HG02970 (cell line): ENCODE data around the gene SLC16A3.
"Not testable (repeated sequence)": the region's sequence is repeated elsewhere in the genome, so short reads cannot be mapped to it uniquely, and the experiment has no call there.

Source experiments
- ATAC-seq: cut with Tn5 transposase; IDR thresholded peaks from one replicate; pipeline ENCODE4 v1.9.1; 2021; ENCODE audit warnings: mild to moderate bottlenecking, moderate library complexity, moderate number of reproducible peaks; ENCODE audit not compliant: unreplicated experiment, low FRiP score

The SLC16A3 gene

DNA sequence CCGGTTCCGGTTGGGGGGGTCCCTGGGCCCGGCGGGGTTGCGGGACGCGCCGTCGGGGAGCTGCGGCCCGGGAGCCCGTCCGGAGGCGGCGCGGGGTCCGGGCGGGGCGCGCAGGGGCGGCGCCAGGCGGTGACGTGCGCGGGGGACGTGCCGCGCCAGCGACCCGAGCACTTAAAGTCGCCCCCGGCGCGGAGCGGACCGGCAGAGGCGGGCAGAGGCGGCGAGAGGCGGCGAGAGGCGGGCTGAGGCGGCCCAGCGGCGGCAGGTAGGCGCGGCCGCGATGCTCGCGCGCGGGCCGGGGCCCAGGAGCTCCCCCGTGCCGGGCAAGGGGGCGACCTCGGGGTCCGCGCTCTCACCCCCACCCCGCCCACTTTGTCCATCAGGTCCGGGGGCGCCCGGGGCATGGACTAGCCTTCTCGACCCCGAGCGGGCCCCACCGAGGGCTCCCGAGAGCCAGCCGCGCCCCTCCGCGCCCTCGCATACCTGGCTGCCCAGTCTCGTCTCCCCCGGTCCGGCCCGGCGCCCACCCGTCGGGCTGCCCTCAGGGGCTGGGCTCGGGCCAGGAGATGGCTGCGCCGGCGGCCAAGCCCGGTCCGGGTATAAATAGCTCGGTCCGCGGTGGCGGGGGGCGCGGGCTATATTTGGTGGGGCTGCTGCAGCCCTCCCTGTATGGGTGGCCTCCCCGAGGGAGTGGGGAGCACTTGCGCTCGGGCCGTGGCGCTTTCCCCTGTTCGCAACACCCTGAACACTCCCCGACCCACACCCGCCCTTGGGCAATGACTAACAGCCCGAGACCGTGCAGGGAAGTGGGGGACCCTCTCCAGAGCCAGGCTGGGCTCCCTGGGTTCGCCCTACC lies at the start of gene SLC16A3:
Gene SLC16A3, plus strand, starts transcription at position 201 of the 856 bp plus-strand sequence. CDS start 6,967 bp downstream, outside the sequence.
- peak; percentile 45 for ATAC-seq

DNA sequence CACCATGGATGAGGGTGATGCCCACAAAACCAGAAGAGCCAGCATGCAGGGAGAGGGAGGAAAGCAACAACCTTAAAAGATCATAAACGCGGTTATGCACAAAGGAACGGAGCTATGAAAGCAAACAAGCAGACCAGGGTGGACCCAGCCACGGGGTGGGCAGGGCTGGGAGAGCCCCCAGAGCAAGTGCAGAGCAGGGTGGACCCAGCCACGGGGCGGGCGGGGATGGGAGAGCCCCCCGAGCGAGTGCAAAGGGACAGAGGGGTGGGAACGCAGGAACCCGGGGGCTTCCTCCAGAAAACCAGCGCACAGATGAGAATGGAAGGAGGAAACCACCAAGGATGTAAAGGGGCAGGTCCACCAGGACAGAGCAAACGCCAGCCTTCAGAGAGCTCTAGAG lies 49.4 kb upstream of the SLC16A3 start:
- no peak for ATAC-seq

DNA sequence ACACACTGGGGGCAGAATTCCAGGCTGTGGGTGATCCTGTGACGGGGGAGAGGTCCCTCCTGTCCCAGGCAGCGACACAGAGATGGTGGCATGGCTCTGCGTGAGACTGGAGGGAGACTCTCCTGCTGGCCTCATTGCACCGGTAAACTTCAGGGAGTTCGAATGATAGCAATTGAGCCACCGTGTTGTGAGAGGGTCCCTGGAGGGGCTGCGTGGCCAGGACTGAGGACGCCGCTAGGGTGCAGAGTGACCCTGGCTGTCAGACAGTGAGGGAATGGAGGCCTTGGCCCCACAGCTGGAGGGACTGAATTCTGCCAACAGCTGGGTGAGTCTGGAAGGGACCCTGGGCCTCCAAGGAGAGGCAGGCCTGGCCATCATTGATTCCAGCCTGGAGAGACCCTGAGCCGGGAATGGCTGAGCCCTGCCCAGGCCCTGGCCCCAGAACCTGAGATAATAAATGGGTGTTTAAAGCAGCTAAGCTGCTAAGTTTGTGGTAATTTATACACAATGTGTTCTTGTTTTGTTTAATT lies 48.8 kb upstream of the SLC16A3 start:
- ATAC-seq, result no peak

DNA sequence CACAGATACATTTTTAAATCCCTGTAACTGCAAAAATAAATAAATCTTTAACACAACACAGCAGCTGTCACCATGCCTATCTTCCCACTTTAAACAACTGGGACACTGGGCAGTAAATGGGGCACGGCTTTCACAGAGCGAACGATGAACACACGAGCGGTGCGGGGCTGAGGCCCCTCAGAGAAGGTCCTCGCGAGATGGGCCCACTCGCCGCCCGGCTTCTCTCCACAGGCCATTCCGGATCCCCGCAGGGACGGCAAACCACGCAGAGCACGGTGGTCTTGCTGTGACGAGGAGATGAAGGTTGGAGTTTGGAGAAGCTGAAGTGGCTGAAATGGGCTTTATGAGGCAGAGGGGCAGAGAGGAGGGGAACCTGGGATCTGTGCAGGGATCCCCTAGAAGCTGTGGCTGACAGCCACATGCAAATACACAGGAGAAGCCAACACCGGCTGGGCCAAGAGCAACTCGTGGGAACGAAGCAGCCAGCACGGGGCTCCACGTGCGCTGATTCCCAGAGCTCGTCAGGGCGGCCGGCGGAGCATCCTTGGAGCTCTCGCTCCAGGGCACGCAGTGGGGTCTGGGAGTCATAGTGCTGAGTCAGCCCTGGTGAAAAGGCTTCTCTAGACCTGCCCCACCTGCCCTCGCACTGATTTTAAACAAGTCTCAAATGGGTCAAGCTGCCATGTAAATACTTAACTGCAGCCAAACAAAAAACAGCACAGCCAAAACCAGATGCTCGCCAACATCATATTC lies 47.9 kb upstream of the SLC16A3 start:
- no peak for ATAC-seq

DNA sequence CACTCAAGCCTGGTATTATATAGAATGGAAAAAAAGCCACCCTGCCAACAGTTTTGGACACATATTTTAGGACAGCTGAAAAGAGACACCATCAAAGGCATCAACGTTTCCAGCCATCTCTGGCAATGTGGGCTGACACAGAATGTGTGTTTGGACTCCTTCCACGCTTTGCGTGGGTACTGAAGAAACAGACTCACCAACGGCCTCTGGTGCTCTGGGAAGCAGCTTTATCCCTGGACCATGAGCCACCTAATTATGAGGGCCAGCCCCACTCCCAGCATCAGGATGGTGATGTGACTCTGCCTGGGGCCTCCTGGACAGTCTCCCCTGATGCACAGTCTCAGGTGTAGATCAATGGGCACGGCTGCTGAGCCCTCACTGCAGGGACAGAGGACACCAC lies 44.1 kb upstream of the SLC16A3 start:
- no peak for ATAC-seq

DNA sequence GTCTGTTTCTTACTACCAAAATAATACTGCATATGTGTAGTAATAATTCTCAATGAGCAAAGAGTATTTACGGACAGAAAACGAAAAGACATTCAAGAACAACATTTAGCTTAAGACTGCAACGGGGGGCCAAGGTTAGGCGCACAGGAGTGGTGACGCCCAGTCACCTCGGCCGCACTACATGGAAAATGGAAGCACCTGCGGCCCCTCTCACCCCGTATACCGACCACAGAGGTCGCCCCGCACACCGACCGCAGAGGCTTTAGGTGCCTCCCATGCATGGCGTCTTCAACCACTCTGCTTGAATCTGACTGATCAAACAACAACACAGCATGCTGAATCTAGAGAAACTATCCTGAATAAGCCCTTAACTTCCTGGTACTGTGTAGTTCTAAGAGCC lies 42.6 kb upstream of the SLC16A3 start:
- no peak for ATAC-seq

DNA sequence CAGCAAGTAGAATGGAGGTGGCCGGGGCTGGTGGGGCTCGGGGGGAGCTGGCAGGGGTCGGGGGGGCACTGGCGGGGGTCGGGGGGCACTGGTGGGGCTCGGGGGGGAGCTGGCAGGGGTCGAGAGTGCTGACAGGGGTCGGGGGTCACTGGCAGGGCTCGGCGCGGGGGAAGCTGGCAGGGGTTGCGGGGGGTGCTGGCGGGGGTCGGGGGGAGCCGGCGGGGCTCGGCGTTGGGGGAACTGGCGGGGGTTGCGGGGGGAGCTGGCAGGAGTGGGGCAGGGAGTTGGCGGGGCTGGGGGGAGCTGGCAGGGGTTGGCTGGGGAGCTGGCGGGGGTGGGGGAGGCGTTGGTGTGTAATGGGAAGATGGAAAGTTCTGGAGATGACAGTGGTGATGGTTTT lies 41.3 kb upstream of the SLC16A3 start:
- no peak for ATAC-seq

DNA sequence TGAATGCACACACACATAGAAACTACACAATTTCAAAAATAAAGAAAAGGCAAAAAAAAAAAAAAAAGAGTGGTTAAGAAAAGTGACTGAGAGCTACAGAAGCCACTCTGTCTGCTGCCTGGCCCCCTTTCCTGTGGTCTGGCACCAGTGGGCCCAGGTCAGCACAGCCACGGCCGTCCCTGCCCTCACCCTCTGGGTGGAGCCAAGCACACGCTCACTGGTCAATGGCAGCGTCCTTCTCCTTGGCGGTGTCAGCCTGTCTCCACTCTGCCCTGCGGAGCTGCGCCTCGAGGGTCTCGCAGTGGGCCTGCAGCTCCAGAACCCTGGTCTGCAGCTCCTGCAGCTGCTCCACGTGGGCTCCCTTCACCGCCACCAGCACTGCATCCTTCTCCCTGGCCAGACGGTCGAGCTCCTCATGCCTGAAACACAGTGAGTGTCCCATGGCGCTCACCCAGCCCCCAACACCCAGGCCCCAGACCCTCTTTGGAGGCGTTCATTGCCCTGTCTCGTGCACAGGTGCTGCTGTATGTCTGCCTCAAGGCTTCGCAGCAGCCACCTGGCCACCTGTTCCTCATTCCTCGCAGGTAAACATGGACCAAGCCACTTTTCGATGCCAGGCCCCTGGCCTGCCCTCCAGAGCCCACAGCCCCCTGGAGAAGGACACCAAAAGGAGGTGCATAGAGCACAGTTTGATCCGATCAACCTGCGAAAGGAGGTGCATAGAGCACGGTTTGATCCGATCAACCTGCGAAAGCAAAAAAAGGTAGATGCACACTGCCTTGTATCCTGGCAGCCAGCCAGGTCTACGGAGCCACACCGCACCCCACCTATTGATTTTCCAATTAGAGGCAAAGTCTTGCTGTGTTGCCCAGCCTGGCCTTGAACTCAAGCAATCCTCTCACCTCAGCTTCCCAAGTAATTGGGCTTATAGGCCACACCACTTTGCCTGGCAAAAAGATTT lies 40.6 kb upstream of the SLC16A3 start:
- no peak for ATAC-seq

DNA sequence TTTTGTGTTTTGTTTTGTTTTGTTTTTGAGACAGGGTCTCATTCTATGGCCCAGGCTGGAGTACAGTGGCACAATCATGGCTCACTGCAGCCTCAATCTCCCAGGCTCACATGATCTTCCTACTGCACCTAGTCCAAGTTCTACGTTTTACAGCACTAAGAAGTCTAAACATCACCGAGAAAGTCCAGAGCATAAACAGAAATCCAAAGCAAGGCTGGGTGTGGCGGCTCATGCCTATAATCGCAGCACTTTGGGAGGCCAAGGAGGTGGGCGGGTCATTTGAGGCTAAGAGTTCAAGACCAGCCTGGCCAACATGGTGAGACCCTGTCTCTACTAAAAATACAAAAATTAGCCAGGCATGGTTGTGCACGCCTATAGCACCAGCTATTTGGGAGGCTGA lies 35.8 kb upstream of the SLC16A3 start:
- ATAC-seq, result not testable (repeated sequence)

DNA sequence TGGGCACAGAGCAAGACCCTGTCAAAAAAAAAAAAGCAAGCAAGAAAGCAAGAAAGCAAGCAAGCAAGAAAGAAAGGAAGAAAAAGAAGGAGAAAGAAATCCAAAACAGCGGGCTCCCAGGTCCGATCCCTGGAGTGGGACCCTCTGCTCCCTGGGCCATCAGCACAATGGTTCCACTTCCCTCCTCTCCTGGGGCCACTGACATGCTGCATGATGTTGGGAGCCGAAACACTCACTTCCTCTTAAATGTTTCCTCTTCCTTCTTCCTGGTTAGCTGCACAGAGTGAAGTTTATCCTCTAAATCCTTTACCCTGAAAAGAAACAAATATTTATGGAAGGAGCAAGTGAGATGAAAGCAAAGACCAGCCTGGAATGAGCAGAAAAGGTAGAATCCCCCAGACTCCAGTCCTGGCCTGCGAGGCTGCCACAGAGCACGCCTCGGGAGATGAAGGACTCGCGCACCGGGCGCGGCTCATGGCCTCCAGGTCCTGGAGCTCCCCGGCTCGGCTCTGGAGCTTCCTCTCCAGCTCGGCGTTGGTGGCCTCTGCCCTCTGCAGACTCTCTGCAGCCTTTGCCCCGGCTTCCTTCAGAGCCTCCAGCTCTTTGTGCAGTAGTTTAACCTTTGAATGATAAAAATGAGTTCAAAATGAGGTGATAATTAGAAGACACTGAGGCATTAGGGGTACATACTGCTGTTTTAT lies 35.2 kb upstream of the SLC16A3 start:
- no peak for ATAC-seq

DNA sequence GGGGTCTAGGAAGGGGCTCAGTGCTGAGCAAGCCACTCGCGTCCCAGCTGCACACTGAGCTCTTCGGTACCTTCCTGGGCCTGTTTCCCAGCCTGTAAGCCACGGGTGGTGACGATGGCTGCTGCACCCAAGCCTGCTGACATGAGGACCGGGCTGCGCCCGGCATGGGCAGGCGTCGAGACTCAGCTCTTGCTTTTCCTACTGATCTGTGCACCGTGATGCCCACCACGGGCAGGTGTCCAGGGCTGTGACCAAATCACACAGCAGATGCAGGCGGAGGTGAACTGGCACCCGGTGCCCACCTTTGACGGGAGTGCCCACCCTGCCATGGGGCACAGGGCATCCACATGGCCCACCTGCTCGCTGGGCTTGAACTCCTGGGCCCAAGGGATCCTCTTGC lies 34.1 kb upstream of the SLC16A3 start:
- ATAC-seq, result no peak

DNA sequence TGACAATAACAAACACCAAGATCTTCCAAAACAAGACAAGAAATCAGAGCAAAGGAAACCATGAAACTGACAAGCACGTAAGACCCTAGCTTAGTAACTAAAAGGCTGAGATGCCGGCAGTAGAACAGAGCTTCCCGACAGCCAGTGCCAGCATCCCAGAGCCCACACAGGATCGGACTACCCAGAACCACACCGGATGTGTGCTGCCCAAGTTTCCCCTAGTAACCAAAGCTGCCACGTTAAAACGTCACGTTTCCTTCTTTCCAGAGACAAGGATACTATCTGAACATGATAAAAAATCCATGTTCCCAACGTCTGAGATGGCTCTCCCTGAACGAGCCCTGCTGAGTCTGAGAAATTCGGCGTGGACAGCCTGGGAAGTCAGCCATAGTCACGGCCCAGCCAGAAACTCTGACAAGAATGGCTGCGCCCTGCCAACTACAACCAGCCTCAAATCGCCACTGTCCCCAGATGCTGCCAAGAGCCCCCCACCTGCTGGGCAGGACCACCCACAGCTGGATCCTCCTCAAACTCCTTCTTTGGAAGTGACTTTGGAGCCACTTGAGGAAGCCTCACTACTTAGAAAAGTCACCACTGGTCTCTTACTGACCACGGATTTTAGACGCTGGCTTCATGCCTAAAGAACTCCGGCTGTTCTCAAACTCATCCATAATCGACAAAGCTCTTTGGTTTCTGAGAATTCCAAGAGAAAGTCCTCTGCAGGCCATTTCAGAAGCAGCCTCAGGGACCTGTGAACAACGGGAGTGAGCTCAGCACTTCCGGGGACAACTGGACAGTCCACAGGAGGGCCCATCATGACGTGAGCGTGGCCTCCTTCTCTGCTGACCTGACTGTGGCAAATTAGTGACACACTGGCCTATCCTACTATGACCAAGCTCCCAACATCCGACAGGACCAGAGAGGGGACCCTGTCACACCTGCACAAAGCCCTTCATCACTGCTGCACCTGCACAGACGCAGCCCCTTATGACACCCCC lies 32.9 kb upstream of the SLC16A3 start:
- ATAC-seq, result no peak

DNA sequence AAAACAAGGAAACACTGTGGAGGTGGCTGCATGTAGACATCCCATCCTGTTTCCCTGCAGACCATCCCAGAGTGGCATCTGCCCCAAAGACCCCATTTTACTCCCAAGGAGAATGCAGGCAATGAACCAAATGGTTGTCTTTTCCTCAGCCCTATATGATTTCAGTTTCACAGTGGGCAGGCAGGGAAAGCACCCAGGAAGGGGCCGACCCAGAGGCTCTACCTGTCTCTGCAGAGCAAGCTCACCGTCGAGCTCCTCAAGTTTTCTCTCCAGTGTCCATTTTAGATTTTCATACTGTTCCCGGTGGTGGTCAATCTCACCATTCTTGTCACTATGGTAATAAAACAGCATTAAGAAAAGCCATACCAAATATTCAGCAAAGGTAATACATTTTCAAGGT lies 30.8 kb upstream of the SLC16A3 start:
- ATAC-seq, result no peak

DNA sequence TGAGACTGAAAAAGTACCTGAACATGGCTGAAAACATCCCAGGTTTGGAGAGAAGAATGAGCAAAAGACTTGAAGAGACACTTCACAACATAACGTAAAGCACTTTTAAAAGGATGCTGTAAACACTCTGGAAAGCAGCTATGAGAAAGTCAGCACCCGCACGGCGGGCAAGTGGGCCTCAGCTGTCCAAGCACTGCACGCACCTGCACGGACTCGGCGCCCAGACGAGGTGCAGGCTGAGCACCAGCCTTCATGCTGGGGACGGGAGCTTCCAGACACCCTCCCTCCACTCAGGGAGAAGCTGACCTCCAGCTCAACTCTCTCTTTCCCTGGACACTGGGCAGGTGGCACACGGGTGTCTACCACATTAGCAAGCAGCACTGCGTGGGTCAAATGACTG lies 29.3 kb upstream of the SLC16A3 start:
- no peak for ATAC-seq

DNA sequence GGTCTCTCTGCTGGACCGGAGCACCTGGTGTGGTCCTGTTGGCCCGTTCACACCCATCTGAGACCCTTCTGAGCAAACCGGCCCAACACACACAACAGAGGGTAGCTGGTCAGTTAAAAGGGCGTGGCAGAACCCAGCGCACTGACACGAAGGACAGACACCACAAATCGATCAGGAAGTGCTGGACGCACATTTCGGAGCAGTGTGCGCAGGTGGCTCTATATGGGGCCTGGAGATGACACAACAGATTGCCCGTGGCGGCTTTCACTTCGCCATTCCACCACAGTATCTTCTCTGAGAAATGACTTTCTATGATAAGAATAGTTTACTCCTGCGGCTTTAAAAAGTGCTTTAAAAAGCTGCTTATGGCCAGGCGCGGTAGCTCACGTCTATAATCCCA lies 28.7 kb upstream of the SLC16A3 start:
- no peak for ATAC-seq

DNA sequence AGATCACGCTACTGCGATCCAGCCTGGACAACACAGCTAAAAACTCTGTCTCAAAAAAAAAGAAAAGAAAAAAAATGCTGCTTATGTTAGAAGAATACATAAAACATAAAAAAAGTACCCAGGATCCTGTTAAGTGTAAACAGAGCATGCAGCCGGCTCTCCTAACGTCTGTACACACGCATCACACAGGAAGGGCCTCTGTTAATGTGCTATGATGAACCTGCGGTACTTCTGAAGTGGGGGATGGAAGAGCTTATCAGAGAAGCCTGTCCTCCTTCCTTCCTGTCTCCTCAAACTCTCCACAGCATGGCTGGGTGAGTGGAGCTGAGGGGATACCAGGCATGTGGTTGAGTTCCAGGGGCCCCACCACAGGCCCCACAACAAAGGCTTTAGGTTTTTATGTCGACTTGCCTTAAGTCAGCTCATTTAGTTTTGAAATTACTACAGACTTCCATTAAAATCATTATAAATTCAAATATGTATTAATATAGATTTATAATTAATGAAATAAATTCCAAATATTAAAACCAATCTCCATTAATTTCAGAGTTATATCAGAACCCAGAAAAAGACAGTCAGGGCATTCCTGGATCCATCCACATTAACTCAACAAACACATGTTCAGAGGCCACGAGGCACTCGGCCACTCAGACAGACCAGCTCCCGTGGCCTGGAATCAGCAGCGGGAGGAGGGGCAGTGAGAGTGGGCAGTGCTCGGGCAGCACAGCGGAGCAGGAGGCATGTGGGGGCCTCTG lies 27.9 kb upstream of the SLC16A3 start:
- no peak for ATAC-seq

DNA sequence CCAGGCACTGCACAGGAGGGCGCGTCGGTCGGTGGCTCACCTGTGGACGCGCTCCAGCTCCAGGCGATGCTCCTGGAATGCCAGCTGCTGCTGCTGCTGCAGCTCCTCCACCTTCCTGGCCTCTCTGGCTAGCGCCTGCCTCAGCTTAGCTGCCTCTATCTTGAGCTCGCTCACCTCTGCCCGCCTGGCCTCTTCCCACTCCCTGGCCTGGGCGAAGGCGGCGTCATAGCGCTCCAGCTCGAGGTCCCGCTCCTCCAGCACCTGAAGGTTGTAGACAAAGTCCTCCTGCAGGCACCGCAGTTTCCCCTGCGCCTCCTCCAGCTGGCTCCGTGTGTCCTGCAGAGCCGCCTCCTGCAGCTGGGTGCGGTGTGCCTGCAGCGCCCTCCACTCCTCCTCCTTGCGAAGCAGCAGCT lies 27.3 kb upstream of the SLC16A3 start:
- ATAC-seq, result no peak

DNA sequence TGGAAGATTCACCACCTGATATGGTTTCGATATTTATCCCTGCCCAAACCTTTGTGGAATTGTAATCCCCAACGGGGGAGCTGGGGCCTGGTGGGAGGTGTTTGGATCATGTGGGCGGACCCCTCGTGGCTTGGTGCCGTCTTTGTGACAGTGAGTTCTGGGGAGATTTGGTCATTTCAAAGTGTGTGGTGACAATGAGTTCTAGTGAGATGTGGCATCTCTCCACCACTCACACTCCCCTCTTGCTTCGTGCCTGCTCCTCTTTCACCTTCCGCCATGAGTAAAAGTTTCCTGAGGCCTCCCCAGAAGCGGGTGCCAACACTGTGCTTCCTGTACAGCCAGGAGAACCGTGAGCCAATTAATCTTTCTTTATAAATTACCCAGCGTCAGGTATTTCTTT lies 25.9 kb upstream of the SLC16A3 start:
- ATAC-seq, result no peak
